GM19468 (cell line): ENCODE measurements around the gene ASH1L.
"Not testable (repeated sequence)": the region's sequence is repeated elsewhere in the genome, so short reads cannot be mapped to it uniquely, and the experiment has no call there.

Experiments used
- ATAC-seq: cut with Tn5 transposase; IDR thresholded peaks from one replicate; pipeline ENCODE4 v1.9.1; 2021; ENCODE audit warnings: mild to moderate bottlenecking, moderate library complexity, moderate number of reproducible peaks; ENCODE audit not compliant: unreplicated experiment; ENCODE audit errors: extremely low read depth

ASH1L gene, protein sequence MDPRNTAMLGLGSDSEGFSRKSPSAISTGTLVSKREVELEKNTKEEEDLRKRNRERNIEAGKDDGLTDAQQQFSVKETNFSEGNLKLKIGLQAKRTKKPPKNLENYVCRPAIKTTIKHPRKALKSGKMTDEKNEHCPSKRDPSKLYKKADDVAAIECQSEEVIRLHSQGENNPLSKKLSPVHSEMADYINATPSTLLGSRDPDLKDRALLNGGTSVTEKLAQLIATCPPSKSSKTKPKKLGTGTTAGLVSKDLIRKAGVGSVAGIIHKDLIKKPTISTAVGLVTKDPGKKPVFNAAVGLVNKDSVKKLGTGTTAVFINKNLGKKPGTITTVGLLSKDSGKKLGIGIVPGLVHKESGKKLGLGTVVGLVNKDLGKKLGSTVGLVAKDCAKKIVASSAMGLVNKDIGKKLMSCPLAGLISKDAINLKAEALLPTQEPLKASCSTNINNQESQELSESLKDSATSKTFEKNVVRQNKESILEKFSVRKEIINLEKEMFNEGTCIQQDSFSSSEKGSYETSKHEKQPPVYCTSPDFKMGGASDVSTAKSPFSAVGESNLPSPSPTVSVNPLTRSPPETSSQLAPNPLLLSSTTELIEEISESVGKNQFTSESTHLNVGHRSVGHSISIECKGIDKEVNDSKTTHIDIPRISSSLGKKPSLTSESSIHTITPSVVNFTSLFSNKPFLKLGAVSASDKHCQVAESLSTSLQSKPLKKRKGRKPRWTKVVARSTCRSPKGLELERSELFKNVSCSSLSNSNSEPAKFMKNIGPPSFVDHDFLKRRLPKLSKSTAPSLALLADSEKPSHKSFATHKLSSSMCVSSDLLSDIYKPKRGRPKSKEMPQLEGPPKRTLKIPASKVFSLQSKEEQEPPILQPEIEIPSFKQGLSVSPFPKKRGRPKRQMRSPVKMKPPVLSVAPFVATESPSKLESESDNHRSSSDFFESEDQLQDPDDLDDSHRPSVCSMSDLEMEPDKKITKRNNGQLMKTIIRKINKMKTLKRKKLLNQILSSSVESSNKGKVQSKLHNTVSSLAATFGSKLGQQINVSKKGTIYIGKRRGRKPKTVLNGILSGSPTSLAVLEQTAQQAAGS (N-terminal part only)

DNA sequence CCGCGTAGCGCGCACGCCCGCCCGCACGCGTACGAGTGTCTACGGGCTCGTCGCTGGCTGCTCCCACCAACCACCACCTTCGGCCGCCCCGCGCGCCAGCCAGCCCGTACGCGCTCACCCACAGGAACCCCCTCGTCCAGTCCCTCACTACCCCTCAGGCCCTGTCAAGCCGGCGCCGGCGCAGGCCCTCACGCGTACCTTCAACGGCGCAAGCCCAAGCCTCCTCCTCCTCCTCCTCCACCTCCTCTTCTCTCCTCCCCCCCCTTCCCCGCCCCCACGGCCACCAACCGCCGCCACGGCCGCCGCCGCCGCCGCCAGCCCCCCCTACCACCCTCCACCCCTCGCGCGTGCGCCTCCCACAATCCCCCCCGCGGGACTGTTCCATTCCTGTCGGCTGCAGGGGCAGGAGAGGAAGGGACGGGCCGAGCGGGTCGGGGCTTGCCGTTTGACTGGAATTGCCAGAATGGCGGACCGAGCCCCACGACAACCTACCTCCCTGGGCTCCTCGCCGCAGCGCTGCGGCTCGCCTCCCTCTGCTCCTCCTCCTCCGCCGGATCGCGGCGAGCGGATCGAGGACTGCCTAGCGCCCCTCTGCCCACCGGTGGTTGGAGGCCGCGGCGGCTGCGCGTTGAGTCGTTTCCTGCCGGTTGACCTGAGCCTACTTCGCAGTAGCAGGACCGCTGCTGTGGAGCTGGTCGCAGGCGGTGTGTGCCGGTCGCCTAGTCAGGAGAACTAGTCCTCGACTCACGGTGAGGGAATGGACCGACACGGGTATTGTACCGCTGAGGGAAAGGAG is at the start of gene ASH1L:
Gene ASH1L (minus strand): TSS at position 223 of the 796 bp plus-strand sequence. CDS start 41,284 bp downstream, outside the sequence.
- ATAC-seq: peak; percentile 31

DNA sequence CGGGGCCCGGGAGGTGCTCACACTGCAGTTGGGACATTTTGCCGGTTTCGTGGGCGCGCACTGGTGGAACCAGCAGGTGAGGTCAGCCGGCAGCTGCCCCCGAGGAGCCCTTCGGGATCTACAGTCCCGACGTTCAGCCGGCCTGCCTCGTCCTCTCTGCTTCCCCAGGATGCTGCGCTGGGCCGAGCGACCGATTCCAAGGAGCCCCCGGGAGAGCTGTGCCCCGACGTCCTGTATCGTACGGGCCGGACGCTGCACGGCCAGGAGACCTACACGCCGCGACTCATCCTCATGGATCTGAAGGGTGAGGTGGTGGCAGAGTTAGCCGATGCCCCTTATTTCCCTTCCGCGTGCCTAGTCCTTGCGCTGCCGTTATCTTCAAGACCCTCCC is 47.6 kb upstream of the ASH1L start:
- not testable (repeated sequence) for ATAC-seq

DNA sequence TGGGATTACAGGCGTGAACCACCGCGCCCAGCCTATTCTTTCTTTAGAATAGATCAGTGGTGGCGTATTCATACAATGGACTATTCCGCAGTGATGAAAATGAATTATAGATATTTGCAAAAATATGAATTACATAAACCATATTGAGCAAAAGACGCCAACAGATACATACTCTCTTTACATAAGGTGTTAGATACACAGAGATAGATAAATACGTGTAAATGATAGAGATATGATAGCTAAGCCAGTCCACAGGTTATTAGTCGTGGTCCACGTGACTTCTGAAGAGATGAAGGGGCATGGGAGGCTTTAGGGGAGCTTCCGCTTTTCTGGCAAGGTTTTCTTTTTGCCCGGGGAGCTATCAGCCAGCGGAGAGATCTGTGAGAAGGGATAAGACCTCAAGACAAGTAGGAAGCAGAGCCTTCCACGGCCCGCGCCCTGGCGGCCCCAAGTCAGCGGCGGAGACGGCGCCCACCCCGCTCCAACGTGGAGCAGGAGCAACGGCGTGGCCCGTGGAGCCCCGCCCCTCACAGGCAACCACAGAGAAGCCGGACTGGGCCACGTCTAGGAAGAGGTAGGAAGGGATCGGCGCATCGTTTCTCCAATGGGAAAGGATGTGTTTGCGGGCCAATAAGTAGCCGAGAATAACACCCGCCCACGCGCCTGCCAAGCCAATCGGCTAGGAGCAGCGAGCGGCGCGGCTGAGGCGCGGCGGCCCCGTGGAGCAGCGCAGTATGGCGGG is 47.1 kb upstream of the ASH1L start, which contains the start of gene MSTO1:
Gene MSTO1 (plus strand): TSS at position 704 of the 742 bp plus-strand sequence. CDS start 31 bp downstream, at position 735.
- ATAC-seq: peak; percentile 92

GRCh38 chr1:155608888-155609225 is 46.3 kb upstream of the ASH1L start:
- ATAC-seq: no peak

DNA sequence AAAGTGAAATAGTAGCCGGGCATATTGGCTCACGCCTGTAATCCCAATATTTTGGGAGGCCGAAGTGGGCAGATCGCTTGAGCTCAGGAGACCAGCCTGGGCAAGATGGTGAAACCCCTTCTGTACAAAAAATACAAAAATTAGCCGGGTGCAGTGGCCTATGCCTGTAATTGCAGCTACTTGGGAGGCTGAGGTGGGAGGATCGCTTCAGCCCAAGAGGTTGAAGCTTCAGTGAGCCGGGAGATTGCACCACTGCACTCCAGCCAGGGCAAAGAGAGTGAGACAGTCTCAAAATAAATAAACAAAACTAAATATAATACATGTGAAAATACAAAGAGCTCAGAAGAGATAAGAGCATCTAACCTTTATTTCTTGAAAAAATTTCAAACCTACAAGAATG is 45.1 kb upstream of the ASH1L start:
- ATAC-seq: no peak

- ATAC-seq: not testable (repeated sequence)
These were observed 37.4 kb upstream of the ASH1L start for GRCh38 chr1:155599828-155600572.

DNA sequence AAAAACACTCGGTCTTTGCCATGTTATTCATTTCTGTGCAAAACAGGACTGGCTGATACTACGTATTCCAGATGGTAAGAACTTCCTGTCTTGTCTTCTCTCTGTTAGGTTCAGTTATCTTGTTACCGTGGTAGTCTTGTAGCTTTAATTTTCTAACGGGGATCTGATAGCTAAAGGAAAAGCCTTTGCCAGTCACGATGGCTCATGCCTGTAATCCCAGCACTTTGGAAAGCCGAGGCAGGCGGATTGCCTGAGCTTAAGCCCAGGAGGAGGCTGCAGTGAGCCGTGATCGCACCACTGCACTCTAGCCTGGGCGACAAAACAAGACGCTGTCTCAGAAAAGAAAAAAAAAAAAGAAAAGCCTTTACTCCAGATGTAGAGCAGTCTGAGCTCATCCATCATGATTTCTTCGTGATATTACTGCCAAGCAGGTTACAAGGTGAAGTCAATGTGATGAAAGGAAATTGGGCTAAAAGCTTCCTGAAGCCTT is 36.3 kb upstream of the ASH1L start:
- no peak for ATAC-seq

DNA sequence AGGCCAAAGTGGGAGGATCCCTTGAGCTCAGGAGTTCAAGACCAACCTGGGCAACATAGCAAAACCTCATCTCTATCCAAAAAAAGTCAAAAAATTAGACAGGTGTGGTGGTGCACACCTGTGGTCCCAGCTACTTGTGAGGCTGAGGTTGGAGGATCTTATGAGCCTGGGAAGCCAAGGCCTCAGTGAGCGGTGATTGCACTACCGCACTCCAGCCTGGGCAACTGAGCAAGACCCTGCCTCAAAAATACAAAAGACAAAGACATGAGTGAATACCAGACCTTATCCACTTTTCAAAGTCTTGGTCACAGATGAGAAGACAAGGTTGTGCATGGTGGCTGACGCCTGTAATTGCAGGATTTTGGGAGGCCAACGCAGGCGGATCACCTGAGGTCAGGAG is 34.3 kb upstream of the ASH1L start:
- no peak for ATAC-seq

DNA sequence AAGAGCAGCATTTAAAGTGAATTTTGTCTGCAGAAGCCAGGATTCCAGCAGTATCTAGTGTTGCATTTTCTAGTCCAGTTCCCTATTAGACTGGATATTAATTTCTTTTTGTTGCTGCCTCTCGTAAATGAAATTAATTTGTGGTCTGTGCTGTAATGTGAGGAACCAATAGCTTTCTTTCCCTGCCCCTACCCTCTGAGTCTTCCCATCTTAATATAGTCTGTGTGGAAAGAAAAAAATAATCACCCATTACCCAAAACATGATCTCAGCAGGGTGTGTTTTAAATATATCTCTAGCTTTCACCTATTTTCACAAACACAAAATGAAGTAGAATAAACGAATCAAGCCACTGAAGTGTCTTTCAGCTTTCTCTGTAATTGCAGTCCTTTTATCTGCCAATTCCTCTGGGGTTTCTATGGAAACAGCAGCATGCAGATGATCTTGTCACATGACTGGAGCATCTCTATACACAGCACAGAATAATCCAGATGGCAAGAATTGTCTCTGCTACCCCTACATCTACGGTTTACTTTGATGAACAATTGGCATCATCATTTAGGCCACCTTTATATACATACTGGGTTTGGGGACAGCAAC is 33.4 kb upstream of the ASH1L start:
- not testable (repeated sequence) for ATAC-seq

GRCh38 chr1:155591770-155592169 is 29.2 kb upstream of the ASH1L start:
- no peak for ATAC-seq

GRCh38 chr1:155590516-155591247 is 28.1 kb upstream of the ASH1L start:
- ATAC-seq: not testable (repeated sequence)

GRCh38 chr1:155589282-155589681 is 26.7 kb upstream of the ASH1L start:
- ATAC-seq: not testable (repeated sequence)

- ATAC-seq: not testable (repeated sequence)
These were observed 21.2 kb upstream of the ASH1L start for GRCh38 chr1:155583846-155584245.

DNA sequence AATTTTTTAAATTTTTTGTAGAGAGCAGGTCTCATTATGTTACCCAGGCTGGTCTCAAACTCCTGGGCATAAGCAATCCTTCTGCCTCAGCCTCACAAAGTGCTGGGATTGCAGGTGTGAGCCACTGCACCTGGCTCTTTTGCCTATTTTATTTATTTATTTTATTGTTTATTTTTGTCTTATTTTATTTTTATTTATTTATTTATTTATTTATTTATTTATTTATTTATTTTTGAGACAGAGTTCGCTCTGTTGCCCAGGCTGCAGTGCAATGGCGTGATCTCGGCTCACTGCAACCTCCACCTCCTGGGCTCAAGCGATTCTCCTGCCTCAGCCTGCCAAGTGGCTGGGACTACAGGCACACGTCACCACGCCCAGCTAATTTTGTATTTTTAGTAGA is 13.0 kb upstream of the ASH1L start:
- ATAC-seq: not testable (repeated sequence)

GRCh38 chr1:155574077-155574476 is 11.5 kb upstream of the ASH1L start:
- ATAC-seq: no peak

GRCh38 chr1:155570593-155570990 is 8.0 kb upstream of the ASH1L start:
- ATAC-seq: no peak

- no peak for ATAC-seq
These were observed 7.5 kb upstream of the ASH1L start for GRCh38 chr1:155569988-155570592.
